SU-DHL-6 (cell line): ENCODE measurements around the gene ARPC4.

ENCODE experiments used
- CTCF ChIP-seq: fragments of 200-600 bp; sonication (generic); IDR thresholded peaks from one replicate; pipeline ENCODE4 v1.5.1; 2017; ENCODE audit warnings: antibody characterized with exemption, mild to moderate bottlenecking, low read length, moderate library complexity; ENCODE audit not compliant: insufficient read depth, poor library complexity, severe bottlenecking
- EZH2phosphoT487 ChIP-seq: fragments of 200-600 bp; sonication (generic), shearing (Covaris generic); conservative IDR thresholded peaks from 2 replicates; pipeline ENCODE4 v1.6.1; 2018; ENCODE audit warnings: mild to moderate bottlenecking, antibody characterized with exemption, low read length, moderate library complexity, mixed read lengths

DNA sequence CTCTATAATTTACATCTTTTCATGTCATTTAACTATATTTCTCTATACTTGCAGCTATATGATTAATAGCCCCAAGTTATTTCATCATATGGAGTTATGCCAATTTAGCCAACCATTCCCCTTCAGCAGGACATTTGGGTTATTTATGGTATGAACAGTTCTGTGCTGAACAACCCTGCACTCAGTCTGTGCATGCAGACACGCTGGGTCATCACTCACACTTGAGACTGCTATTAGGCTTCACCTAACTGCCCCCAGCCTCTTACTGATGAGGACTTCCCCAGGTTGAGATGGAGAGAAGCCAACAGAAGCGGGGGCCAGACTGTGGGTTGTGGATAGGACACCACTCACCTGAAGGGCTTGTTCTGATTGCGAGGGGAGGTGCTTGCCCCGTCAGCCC is 7.9 kb upstream of the ARPC4 start:
- TF ChIP-seq CTCF (no peak), EZH2phosphoT487 (no peak)
